GM18873 (cell line): ENCODE results near the gene SPOUT1.
A peak's percentile ranks its signal among the peaks of the same experiment; 100 is the strongest.

Experiments used
- ATAC-seq: cut with Tn5 transposase; IDR thresholded peaks from one replicate; pipeline ENCODE4 v1.9.1; 2021; ENCODE audit warnings: mild to moderate bottlenecking, moderate library complexity, moderate number of reproducible peaks; ENCODE audit not compliant: unreplicated experiment, low FRiP score

Gene SPOUT1

DNA sequence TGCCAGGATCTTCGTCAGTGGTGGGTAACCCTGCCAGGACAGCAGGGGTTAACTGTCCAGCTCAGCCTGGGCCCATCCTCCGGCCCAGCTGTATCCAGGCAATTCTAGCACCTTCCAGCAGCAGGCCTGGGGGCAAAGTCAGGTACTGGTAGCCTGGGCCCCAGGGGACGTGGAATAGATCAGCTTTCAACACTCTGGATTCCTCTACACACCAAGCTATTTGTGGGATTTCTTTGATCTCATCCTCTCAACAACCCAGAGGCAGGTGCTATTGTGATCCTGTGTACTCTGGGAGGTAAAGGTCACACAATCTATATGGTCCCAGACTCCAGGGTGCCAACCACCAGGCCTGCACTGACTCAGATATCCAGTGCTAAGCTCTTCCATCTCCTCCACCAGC lies 8.7 kb upstream of the SPOUT1 start:
- no peak for ATAC-seq

DNA sequence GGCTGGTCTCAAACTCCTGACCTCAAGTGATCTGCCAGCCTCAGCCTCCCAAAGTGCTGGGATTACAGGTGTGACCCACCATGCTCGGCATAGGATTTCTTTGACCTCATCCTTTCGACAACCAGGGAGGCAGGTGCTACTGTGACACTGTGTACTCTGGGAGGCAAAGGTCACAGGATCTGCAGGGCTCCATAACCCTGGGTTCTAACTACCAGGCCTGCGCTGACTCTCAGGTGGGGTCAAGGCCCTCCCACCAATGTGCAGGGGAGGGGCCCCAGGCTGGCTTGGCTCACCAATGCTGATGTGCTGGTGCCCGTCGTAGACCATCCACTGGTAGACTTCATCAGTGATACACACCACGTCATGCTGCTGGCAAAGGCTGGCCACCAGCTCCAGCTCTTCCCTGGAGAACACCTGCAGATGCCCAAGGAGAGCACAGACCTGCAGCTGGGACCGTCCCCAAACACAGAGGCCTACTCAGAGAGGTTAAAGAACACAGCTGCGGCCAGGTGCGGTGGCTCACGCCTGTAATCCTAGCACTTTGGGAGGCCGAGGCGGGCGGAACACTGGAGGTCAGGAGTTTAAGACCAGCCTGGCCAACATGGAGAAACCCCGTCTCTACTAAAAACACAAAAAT lies 7.0 kb upstream of the SPOUT1 start:
- ATAC-seq: no peak

DNA sequence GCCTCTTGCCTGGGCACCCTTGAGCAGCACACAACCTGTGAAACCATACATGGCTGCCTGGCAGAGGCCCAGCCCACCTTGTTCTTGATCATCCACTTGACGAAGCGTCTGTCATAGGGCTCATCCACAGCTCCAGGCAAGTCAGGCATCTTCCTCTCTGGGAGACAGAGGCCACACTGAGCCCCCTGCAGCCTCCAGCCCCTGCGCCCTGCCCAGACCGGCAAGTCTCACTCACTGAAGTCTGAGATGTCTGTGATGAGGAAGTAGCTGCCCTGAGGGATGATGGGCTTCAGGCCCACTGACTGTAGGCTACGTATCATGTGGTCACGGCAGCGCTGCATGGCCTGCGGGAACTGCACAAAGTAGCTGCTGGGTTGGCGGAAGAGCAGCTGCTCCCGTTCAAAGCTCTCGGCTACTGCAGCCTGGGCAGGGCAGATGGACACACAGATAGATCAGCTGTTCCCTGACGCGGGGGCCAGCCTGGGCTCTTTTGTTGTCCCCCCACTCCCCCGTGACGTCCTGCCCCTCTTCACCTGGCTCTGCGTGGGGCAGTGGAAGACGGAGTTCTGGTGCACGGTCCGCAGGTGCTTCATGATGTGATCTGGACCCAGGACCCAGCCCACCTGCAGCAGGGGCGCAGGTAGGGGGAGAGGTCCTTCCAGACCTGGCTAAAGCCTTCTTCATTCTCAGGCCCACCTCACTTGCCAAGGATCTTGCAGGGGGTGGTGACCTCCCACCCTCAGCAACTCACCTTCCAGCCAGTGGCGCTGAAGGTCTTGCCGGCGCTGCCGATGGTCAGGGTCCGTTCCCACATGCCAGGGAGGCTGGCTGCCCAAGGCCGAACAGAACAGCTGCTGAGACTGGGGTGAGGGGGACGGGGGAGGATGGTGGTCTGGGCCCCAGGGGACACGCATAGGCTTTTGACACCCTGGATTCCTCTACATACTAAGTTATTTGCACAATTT lies 5.9 kb upstream of the SPOUT1 start:
- ATAC-seq: no peak

DNA sequence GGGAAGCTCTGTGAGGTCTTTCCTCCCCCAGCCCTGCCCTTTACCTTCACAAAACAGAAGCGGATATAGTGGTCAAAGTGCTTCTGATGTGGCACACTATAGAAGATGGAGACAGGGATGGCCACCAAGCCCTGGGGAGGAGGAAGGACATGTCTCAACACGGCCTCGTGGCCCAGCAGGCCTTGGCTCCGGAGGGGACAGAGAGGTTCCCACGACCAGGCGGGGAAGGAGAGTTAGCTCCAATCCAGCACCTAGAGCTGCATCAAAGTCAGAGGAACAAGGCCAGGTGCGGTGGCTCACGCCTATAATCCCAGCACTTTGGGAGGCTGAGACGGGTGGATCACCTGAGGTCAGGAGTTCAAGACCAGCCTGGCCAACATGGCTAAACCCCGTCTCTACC lies 4.1 kb upstream of the SPOUT1 start:
- ATAC-seq: no peak

DNA sequence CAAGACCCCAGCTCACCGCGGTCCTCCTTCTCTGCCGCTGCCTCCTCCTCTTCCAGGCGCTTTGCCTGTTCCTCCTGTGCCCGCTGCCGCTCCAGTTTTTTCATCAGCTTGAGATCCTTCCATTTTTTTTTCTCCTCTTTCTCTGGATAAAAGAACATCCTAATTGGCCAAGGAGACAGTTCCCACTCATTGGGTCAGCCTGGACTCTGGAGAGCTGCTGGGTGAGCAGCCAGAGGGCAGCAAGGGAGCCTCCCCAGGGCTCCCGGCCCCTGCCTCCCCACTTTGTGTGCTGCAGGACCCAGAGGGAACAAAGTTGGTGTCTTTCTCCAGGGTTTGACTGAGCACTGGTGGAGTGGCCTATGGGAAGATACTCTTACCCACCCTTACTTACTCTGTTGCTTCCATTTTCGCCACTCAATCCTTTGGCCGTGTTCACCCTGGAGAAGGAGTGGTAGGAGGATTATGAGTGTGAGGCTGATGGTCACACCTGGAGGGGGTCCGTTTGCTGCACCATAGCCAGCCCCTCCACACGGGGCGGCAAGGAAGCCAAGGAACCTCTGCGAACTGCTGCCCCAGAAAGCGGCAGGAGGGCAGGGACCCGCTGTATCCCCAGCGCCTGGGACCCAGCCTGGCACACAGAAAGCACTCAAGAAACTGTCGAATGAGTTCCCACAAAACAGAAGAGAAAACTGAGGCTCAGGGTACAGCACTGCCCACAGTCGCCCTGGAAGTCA lies 708 bp downstream of the SPOUT1 start:
- ATAC-seq: no peak

DNA sequence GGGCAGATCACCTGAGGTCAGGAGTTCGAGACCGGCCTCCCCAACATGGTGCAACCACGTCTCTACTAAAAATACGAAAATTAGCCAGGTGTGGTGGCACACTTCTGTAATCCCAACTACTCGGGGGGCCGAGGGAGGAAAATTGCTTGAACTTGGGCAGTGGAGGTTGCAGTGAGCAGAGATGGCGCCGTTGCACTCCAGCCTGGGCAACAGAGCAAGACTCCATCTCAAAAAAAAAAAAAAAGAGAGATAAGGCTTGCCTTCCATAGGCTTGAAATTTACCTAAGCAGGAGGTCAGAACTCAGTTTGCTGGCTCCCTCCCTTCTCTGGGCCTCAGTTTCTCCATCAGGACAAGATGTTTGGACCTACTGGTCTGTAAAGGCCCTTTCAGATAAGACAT lies 1.3 kb downstream of the SPOUT1 start:
- ATAC-seq: no peak

DNA sequence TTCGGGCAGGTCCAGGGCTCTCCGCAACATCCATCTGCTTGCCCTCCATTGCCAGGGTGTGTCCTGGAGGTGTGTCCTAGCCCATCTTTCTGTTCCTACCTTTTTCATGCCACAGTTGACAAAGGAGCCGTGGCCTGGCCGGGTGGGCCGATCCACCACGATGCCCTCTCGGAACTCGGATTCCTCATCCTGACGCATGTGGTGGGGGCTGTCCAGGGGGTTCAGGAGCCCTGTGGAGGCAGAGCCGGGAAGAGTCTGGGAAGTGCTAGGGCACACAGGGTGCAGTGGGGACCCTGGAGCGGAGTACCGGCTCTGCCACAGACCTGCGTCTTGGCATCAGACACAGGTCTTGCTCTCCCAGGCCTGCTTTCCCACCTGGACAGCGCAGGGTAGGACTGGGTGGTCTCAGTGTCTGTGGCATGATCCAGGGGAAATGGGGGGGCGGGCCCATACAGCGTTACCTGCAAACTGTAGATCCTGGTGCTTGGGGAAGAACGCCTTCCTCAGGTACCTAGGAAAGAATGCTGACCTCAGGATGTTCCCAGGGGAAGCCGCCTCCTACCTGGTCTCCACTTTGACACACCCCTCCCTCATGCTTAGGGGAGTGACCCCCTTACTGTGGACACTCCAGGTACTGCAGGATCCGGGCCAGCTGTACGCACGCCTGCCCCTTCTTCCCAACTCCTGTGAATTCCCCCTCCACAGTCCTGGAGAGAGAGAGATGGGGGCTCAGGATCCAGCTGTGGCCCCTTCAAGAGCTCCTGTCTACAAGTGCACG lies 3.5 kb downstream of the SPOUT1 start:
- no peak for ATAC-seq

DNA sequence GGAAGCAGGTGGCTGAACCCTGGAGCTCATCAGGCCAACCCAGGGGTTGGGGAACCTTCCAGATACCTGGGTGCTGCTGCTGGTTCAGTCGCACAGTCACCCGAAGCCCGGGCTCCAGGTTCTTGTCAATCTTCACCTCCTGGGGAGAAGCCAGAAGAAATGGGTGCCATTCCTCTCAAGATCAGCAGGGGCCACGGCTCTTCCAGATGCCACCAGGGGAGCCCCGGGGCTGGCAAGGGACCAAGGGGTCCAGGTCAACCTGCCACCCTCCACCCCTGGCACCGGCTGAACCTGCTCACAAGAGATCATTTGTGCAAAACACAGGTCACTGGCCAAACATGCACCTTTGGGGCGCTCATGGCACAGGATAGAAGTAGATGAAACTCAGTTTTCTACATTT lies 4.7 kb downstream of the SPOUT1 start:
- no peak for ATAC-seq

DNA sequence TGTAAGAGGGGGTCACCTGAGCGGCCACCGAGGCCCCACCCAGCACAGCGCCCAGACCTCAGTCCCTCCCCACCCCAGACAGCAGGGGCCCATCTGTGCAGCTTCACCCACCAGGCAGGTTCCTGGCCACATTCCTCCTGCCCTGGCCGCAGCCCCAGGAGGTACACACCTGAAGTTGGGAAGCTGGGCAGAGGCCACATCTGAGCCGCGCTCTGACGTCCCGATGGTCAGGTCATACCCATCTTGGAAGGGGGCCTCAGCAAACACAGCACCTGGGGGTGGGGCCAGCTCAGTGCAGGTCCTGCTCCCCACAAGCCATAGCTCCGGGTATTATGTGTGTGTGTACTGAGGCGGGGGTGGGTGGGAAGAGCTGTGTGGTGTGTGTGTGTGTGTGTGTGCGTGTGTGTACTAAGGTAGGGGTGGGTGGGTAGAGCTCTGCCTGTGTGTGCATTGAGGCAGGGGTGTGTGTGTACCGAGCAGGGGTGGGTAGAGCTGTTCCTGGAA lies 5.6 kb downstream of the SPOUT1 start:
- ATAC-seq: no peak

DNA sequence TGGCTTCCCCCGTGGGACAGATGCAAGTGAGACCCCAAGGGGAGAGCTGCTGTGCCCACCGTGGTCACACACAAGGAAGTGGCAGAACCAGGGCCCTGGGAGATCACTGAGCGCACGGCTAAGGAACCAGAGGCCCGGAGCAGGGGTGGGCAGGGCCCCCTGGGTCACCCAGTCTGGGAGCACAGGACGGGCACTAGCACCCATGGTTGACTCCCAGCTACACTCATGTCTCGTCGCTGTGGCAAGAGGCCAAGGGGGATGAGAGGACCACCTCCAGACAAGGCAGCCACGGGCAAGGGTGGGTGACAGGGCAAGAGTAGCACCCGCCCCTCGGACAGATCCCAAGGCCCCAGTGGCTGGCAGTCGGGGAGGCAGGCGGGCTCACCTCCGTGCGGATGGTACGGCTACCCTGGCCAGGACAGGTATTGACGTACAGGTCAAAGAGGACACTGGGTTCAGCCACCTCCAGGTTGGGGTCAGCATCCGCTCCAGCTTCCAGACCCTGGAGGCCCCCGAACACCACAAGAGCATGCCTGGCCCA lies 6.2 kb downstream of the SPOUT1 start:
- ATAC-seq: no peak

DNA sequence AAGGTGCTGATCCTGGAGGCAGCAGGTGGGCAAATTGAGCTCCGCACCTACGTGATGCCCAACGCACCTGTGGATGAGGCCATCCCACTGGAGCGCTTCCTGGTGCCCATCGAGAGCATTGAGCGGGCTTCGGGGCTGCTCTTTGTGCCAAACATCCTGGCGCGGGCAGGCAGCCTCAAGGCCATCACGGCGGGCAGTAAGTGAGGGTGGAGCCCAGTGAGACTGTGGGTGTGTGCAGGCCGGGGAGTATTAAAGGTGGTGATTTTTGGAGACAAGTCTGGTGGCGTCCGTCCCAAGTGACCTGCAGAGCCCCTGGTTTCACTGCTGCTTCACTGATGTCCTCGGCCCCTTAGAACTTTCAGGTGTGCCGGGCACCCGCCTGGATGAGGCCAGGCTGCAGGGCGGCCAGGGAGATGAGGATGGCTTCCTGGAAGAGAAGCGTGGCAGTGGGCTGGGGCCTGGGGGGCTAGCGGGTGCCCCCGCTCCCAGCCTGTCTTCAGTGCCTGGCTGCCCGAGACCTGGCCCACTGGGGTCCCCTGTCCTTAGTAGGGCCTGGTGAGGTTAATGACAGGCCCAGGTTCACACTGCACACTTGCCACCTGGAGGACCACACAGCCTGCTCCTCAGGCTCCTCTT lies 7.1 kb downstream of the SPOUT1 start:
- ATAC-seq: no peak

DNA sequence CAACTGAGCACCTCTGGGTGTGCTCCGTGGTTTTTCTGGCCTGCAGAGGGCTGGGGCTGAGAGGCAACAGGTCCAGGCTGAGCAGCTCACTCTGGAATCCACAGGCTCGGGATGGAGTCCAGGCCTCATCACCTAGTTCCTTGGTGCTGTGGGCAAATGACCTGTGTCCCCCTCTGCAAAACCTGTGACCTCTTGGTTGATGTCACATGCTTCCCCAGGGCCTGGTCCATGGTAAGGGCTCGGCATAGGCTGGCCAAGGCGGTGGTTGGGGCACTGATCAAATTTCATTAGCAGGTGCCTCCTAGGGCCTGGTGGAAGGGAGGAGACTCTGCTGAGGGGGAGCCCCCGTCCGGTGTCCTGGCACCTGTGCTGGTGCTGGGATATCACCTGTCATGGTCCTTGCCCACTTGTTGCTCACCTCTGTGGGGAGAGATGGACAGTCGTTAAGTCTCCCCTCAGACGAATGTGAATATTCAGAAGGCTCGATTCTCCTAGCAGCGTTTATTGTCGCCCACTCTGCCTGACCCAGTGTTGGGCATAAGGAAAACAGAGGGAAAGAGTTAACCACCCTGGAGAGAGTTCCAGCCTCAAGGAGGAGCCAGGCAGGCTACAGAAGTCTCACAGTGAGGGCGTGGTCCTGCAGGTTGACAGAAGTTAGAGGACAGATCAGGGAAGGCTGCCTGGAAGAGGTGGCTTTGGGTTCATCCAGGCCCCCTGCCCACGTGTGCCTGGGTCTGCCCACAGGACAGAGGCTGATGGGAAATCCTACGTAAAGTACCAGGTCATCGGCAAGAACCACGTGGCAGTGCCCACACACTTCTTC lies 7.8 kb downstream of the SPOUT1 start:
- ATAC-seq: no peak

DNA sequence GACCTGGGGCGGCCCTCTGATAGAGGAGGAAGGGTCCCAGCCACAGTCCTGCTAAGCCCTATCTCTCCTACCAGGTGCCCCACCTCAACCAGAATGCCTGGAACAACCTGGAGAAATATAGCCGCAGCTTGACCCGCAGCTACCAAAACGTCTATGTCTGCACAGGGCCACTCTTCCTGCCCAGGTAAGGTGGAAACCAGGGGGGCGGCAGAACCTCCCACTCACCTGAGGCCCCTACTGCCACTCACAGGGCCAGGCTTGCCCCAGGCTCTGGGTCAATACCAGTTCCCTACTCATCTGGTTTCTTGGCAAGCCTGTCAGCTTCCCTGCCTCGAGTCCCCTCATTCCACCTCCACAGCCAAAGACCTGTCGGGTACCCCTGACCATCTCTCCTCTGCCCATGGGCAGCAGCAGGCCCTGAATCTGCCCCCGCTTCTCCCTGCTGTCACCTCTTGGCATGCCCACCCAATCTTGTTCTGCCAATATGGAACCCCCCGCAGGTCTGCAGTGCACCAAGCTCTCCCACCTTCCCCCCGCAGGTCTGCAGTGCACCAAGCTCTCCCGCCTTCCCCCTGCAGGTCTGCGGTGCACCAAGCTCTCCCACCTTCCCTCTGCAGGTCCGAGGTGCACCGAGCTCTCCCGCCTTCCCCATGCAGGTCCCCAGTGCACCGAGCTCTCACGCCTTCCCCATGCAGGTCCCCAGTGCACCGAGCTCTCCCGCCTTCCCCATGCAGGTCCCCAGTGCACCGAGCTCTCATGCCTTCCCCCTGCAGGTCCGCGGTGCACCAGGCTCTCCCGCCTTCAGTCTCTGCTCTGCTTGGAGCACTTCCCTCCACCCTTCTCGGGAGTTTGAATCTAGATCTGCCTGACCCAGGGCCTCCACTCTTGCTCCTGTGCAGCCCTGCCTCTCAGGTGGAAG lies 8.7 kb downstream of the SPOUT1 start:
- ATAC-seq: no peak

DNA sequence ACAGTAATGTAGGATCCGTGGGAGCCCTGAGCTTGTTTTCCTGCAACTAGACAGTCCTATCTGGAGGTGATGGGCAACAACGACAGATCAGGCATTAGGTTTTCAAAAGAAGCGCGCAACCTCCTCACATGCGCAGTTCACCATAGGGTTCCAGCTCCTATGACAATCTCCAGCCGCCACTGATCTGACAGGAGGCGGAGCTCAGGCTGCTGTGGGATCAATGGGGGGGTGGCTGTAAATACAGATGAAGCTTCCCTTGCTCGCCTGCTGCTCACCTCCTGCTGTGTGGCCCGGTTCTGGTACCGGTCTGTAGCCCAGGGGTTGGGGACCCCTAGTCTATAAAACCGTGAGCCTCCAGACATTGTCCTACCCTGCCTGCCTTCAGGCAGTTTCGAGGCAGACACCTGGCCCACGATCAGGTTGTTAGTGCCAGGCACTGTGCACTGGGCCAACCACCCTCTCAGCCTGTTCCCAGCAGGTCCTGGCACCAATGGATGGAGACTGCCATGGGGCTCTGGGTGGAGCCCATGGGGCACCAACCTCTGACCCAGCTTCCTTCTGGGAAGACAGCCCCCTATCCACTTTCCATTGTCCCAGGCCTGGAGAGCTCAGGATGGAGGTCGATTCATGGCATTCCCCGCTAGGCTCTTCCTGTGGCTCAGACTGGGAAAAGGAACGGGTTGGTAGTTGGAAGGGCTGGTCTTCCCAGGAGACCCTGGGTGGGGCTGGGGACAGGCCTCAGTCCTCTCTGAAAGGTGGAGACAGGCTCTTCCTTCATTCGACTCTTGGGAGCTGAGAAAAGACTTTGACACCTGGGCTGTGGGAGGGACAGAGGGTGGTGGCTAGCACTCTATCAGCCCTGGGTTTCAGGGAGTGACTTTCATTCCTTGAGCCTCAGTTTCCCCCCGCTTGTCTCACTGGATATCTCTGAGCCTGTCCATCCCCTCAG lies 9.6 kb downstream of the SPOUT1 start:
- ATAC-seq: no peak

DNA sequence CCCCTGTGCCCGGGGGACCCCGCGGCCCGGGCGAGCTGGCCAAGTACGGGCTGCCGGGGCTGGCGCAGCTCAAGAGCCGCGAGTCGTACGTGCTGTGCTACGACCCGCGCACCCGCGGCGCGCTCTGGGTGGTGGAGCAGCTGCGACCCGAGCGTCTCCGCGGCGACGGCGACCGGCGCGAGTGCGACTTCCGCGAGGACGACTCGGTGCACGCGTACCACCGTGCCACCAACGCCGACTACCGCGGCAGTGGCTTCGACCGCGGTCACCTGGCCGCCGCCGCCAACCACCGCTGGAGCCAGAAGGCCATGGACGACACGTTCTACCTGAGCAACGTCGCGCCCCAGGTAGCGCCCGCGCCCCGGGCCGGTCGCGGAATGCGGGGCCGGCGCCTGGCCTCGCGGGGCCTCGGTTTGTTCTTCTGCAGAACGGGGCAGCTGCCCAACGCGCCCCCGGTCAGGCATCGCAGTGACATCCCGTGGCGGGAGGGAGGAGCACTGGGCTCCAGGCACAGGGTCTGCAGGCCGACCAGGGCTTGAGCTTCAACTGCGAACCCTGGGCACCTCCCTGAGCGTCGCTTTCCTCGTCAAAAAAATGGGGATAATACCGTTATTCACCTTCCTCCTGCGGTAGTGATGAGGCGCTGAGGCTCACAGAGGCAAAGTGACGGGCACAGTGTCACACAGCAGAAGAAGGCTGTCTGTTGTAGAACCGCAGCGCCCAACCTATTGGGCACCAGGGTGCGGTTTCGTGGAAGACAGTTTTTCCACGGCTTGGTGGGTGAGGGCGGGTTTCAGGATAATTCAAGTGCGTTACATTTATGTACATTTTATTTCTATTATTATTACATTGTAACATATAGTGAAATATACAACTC lies 10.5 kb downstream of the SPOUT1 start:
- peak; percentile 15 for ATAC-seq
